D721Med (cell line): ENCODE measurements around the gene HOXB4.

Experiments used
- DNase-seq: peaks from one replicate; pipeline ENCODE4 v3.0.0; 2011; ENCODE audit warnings: low spot score; ENCODE audit not compliant: insufficient read length
- FAIRE-seq: peaks from 2 replicates; lab custom pipeline; 2011; peaks lifted over from hg19 to GRCh38; lab: Jason Lieb, UNC
- TF ChIP-seq, protein P1 (sequence below): IDR thresholded peaks from 2 replicates; pipeline ENCODE4 v1.5.1; 2012; ENCODE audit warnings: mild to moderate bottlenecking, control low read depth; ENCODE audit not compliant: insufficient read depth; ENCODE audit errors: missing control alignments

The HOXB4 gene

DNA sequence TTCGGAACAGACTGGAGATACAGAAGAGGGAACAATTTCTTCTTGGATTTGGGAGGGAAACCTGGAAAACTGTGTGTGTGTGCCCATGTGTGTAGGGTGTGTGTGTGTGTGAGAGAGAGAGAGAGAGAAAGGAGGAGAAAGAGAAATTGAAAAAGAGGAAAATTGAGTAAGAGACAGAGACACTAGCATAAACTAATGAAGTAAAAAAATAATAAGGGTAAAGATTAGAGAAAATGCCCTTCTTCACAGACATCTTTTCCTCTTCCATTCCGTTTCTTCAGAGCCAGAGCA is 19.4 kb downstream of the HOXB4 start:
- FAIRE-seq (no peak), DNase-seq (no peak)
- TF ChIP-seq, protein P1, sequence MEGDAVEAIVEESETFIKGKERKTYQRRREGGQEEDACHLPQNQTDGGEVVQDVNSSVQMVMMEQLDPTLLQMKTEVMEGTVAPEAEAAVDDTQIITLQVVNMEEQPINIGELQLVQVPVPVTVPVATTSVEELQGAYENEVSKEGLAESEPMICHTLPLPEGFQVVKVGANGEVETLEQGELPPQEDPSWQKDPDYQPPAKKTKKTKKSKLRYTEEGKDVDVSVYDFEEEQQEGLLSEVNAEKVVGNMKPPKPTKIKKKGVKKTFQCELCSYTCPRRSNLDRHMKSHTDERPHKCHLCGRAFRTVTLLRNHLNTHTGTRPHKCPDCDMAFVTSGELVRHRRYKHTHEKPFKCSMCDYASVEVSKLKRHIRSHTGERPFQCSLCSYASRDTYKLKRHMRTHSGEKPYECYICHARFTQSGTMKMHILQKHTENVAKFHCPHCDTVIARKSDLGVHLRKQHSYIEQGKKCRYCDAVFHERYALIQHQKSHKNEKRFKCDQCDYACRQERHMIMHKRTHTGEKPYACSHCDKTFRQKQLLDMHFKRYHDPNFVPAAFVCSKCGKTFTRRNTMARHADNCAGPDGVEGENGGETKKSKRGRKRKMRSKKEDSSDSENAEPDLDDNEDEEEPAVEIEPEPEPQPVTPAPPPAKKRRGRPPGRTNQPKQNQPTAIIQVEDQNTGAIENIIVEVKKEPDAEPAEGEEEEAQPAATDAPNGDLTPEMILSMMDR = no peak

DNA sequence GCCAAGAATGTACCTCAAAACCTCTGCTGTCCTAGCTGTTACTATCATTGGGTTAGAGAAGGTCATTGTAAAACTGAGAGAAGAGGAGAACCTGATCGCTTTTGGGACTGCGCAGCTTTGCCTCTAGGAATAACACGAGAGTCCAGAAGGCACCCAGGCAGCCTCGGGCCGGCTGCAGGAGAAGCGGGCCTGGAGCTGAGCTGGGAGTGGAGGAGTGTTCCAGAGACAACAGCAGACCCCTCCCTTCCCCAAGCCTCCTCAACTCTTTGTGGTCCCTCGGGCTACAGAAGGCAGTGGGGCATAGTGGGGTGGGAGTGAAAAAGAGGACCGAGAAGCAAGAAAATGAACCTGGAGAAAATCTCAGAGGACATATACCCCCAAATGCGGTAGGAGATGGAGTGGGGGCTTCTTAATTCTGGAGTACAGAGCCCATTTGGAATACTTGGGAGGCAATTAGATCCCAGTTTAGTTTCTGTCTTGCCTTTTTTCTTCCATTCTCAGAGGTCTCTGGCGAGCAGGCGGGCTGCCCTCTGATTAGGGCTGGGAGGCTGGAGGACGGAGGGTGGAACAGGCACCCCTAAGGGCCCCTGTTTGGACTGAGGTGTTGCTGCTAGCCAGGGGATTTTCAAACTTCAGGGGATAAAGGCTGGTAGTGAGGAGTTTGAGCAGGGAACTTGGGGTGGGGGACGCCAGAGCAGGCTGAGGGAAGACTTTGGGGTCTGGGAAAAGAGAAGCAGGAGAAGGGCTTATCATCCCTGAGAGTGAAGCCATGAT is 19.9 kb downstream of the HOXB4 start:
- DNase-seq (no peak), FAIRE-seq (no peak)
- TF ChIP-seq, protein P1 = no peak

DNA sequence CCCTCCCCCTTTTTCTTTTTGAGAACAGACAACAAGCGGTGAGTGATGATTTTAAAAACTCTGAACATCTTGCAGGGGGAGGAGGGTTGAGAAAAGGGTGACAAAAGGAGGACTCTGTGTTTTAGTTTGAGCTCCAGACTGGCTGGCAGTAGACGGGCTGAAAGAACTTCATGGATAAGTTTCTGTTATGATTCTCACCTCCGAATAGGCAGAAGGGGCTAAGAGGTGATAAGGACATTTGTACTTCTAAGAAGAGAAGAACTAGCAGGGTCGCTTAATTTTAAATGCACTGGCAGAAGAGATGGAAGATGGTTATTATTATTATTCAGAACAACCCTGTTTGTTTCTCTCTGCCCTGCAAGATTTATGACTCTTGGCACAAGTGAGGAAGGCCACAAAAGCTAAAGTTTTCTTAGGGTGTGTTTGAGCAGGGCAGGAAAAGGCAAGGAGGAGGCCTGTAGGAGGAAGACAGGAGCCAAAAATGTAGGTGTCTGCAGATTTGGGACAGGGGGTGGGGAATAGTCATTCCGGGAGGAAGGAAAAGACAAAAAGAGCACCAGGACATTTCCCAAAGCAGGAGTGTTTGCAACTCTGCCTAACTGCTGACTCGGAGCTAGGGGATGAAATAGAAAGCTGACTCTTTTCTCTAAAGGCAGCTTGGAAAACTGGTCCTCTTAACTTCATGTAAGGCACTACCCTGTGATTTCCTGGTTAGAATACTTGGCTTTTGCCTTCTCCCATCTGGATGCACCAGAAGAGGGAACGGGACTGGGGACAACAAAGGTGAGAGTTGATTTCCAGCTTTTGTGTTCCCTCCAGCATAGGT is 21.4 kb downstream of the HOXB4 start:
- TF ChIP-seq, protein P1 = no peak
- FAIRE-seq (no peak), DNase-seq (no peak)

DNA sequence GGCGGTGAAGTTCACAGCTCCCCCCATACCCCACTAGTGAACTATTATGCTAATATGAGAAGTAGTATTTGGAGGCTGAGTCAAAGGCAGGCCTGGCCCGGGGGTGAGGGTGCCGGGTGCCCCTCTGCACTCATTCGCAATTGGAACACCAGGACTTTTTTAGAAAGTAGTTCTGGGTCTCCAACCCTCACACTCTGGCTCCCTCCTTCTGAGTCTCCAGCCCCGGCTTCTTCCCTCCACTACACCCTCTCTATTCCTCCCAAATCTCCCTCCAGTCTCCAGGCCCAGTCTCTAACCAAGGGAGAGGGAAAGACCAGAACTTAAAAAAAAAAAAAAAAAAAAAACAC is 21.9 kb downstream of the HOXB4 start:
- DNase-seq (no peak), FAIRE-seq (no peak)
- TF ChIP-seq, protein P1 = no peak

DNA sequence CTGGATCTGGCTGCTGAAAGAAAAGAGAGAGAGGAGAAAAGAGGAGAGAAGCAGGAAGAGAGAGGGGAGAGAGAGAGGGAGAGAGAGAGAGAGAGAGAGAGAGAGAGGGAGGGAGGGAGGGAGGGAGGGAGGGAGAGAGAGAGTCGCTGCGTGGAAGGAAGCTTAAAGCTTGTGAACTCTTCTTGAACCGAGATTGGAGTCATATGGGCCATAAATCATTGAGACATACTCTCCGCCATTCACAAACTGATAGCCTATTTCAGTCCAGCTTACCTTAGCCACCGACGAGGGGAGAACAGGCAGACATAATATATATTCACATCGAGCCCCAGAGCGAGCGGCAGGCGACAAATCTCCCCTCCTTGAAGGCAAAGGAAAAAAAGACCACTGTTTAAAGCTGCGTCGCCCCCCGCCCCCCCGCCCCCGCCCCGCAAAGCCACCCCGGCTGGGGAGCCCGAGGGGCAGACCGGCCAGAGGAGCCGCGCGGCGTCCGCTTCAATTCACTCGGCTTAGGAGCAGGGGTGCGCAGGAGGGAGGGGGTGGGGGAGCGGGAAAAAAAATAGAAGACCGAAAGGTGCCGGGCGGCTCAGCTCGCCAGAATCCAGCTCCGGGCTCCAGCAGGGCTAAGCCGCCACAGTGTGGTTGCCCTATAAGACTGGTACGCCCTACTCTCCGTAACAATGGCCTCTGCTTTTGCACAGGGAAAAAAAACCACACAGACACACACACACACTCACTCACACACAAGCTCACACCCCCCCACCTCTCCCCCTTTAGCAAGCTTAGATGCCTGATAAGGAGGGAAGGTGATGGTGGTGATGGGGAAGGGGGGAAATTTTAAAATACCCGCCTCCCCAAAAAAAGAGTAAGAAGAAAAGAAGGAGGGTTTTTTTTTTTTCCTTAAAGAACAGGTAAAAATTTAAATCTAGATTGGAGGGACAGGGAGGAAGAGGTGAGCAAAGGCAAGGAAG is 22.6 kb downstream of the HOXB4 start:
- FAIRE-seq = no peak
- no peak for DNase-seq
- TF ChIP-seq, protein P1 = no peak

DNA sequence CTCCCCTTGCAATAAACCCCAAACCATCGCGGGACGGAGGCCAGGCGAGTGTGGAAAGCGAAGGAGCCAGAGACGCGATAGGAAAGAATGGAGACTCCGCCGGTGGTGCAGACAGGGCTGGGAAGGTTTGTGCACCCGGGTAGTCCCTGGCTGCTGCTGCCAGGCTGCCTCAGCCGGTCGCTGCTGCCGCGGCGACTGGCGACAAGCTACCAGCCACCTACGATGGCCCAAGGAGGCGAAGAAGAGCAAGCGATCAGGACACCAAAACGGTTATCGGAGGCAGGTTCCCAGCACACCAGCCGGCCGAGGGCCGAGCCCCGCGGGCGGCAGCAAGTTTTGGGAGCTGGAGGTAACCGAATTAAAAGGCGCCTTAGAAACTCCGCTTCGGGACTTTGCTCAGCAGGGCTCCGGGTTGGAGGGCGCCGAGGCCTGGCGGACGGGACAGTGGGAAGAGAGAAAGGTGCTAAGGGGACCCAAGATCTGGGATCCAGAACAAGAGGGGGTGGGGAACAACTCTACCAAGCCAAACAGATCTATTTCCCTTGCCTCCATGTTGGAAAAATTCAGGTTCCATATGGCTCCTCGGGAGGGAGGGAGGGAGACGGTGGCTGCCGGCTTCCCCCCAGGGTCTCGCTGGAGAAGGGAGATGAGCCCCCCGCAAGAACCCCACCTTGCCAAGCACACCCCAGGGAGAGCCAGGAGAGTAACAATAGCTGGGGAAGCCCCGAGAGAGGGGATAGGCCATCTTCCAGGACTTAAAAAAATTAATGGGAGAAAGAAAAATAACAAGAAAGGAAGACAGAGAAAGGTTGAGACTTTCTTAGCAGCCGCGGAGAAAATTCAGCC is 23.5 kb downstream of the HOXB4 start:
- TF ChIP-seq, protein P1 = no peak
- DNase-seq (no peak), FAIRE-seq (no peak)
